Stomach (tissue), 4 donors: ENCODE measurements around the gene MSI2.

Experiments
- EP300 ChIP-seq: sonication (generic); formaldehyde crosslinking; IDR thresholded peaks from one replicate; pipeline ENCODE4 v1.6.1; 2017; ENCODE audit warnings: antibody characterized with exemption
- TF ChIP-seq, protein P1 (sequence below), 7 experiments: fragments of 450-650 bp in 4 of 7; fragments of 200-600 bp in 3 of 7; sonication (generic) in 3 of 7; IDR thresholded peaks; one replicate each; pipeline ENCODE4 v1.5.1; 2016 to 2019; ENCODE audit warnings: antibody characterized with exemption in 7 of 7, control low read depth in 2 of 7, mild to moderate bottlenecking in 1 of 7

DNA sequence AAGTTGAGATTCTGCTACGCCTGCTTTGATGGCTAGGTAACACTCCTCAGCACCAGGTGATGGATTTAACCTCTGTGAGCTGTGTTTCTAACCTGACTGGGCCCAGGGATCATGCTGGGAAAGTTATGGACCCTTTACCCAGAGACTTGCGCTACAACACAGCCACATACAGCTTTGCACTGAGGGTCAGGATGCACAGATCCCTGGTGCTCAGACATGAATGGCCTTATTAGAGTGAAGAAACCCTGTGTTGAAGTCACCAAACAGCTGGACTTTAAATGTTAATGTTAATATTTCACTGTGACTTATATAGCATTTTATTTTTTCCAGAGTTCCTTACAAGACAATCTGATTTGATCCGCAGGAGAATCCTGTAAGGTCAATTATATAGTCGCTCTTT, 114.3 kb downstream of the MSI2 start:
- no peak for TF ChIP-seq EP300
- TF ChIP-seq, protein P1, sequence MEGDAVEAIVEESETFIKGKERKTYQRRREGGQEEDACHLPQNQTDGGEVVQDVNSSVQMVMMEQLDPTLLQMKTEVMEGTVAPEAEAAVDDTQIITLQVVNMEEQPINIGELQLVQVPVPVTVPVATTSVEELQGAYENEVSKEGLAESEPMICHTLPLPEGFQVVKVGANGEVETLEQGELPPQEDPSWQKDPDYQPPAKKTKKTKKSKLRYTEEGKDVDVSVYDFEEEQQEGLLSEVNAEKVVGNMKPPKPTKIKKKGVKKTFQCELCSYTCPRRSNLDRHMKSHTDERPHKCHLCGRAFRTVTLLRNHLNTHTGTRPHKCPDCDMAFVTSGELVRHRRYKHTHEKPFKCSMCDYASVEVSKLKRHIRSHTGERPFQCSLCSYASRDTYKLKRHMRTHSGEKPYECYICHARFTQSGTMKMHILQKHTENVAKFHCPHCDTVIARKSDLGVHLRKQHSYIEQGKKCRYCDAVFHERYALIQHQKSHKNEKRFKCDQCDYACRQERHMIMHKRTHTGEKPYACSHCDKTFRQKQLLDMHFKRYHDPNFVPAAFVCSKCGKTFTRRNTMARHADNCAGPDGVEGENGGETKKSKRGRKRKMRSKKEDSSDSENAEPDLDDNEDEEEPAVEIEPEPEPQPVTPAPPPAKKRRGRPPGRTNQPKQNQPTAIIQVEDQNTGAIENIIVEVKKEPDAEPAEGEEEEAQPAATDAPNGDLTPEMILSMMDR (IDR thresholded peaks at IDR 0.05) = no peak
